ENCODE results near the gene FETUB.
"Not testable (repeated sequence)": the region's sequence is repeated elsewhere in the genome, so short reads cannot be mapped to it uniquely, and the experiment has no call there.

Gene FETUB

DNA sequence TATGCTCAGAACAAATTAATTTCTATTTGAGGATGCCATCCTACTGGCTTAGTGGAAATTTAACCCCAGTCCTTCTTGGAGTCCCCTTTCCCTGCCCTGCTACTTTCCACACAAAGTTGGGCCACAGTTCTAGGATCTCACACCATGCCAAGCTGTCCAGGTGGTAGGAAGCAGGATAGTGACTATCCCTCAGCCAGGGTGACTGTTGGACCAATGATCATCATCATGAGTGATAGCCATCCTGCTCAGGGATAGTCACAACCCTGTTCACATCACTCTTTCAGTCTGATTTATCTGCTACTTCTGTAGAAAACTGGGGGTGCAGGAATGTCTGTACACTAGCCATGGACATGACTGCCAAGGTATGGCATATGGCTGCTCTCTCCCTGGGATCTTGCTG is 38.4 kb downstream of the FETUB start:
- DNase-seq (ENCODE audit: low read depth) = no peak

DNA sequence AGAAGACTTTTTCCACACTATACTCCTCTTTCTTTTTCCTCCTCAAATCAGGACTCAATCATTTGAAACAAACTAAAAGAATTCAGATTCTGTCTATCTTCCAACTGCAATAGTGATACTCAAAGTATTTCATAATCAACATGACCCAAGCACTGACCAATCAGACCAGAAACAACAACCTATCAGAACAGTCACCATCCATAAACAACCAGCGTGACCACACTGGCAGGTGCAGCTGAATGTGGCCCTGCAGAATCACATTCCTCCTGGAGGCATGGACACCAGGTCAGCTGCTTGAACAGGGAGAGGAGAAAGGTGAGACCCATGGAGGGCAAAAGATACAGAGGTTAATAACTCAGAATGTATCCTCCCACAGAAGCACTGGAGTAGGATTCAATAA is 39.0 kb downstream of the FETUB start:
- DNase-seq (ENCODE audit: low read depth) = no peak

DNA sequence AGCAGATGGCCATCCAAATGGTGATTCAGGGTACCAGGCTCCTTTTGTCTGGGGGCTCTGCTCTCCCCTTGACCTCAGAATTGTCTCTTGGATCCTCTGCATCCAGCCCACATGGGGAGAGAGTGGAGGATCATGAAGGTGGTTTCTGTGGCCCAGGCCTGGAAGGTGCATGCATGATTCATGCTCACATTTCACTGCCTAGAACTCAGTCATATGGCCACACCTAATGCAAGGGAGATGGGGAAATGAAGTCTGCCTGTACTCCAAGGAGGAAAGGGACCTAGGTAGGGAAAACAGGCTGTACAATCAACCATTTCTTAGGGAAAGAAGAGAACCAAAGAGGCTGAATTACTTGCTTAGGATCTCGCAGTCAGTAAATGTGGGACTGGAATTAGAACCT is 40.7 kb downstream of the FETUB start:
- DNase-seq (ENCODE audit: low read depth) = no peak

DNA sequence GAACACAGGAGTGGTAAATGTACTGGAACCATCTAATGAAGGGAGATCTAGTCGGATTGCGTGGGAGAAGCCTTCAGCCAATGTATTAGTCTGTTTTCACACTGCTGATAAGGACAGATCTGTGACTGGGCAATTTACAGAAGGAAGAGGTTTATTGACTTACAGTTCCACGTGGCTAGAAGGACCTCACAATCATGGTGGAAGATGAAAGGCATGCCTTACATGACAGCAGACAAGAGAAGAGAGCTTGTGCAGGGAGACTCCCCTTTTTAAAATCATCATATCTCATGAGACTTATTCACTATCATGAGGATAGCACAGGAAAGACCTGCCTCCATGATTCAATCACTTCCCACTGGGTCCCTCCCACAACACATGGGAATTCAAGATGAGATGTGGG is 42.6 kb downstream of the FETUB start:
- no peak for DNase-seq (ENCODE audit: low read depth)

DNA sequence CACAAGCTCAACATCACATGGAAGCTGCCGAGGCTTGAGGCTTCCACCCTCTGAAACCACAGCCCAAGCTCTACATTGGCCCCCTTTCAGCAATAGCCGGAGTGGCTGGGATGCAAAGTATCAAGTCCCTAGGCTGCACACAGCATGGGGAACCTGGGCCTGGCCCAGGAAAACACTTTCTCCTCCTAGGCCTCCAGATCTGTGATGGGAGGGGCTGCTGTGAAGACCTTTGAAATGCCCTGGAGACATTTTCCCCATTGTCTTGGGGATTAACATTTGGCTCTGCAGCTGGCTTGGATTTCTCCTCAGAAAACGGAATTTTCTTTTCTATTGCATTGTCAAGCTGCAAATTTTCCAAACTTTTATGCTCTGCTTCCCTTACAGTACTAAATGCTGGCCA is 43.8 kb downstream of the FETUB start:
- DNase-seq (ENCODE audit: low read depth) = no peak

DNA sequence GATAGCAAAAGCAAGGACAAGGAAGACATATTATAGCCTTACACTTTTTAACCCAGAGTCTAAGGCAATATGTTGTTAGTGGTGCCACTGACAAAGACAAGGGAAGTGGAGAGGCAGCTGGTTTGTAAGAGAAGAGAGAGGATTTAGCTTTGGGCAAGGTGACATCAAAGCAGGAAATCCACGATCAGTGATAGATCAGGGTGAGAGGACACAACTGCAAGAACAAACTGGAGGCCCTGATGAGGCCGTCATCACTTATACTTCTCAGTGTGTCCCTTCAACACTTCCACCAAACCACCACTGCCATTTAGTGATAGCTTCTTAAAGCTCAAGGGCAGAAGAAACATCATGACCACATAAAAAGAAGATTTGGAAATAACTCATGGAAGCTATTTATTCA is 46.3 kb downstream of the FETUB start:
- not testable (repeated sequence) for DNase-seq (ENCODE audit: low read depth)

DNA sequence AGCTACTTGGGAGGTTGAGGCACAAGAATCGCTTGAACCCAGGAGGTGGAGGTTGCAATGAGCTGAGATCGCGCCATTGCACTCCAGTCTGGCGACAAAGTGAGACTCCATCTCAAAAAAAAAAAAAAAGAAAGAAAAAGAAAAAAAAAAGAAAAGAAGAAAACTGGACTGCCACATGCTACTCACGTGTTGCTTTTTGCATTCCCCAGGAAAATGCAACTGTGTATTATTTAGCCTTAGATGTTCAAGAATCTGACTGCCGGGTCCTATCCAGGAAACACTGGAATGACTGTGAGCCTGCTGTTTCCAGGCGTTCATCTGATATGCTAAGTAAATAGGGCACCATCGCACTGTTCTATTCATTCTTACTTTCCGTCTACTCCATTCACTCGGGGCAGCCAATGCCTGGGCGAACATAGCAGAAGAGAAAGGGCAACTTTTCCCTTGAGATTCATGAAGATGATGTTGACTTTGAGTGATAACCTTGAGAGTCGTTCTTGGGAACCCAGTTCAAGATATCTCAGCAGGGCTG is 47.0 kb downstream of the FETUB start:
- no peak for DNase-seq (ENCODE audit: low read depth)

DNA sequence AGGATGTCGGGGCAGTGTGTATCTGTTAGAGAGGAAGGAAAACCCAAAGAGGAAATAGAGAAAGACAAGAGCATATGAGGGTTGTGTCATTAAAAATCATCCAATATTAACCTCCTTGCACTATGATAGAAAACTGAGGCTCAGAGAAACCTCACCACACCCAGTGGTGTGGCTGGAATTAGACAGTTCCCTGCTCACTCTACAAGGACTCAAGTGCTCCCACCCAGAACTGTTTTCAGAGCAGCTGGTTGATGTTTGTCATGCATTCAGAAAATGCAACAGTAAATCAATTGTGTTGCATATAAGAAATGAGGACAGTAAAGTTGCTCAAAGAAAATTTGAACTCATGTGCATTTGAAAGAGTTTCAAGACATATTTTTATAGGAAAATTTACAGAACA is 50.1 kb downstream of the FETUB start:
- not testable (repeated sequence) for DNase-seq (ENCODE audit: low read depth)

DNA sequence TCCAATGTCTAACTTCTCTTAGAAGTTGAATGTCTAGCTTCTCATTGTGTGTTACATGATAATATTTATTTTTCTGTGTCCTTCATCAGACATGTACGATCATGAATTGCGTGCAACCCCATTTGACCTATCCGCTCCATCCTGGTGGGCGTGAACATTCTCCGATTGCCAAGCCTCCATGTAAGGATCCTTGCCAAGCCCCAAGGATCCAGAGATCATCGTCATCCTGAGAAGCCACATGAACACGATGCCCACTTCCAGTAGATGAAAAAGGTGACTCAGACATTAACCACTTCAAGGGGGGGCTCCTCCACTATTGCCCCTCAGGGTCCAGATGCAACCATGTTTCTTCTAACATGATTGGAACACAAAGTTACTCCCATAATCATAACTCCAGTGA is 51.5 kb downstream of the FETUB start:
- DNase-seq (ENCODE audit: low read depth) = no peak

DNA sequence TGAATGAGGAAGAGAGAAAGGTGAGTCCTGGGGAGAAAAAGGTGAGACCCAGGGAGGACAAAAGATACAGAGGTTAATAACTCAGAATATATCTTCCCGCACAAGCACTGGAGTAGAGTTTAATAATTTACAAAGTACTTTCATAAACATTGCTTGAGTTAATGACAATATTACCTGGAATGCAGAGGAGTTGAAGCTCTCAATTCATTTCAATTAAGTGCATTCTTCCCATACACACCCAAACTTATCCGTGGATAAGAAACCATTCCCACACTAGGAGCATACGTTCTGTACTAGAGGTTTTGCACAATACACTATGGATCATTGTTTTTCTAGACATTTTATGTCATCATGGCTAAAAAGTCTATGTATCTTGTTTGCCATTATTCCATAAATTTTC is 53.6 kb downstream of the FETUB start:
- no peak for DNase-seq (ENCODE audit: low read depth)

DNA sequence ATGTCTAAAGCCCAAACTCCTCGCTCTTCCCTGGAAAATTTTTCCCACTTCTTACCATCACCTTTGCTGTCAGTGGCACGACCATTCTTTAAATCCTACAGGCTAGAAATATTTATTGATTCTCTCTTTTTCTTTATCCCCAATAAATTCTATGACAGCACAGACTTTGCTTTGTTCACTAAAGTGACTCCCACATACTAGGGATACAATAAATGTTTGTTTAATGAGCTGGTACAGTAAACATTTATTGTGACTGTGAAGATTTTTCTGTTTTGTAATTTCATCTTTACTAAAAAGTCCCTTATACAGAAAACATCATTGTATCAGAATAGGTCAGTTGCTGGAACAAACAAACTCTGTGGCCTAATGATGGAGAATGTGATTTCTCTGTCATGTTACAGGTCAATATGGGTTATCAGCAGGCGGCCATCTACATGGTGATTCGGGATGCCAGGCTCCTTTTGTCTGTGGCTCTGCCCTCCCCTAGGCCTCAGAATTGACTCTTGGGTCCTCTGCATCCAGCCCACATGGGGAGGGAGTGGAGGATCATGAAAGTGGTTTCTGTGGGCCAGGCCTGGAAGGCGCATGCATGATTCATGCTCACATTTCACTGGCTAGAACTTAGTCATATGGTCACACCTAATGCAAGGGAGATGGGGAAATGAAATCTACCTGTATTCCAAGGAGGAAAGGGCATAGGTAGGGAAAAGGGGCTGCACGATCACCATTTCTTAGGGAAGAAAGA is 54.3 kb downstream of the FETUB start:
- no peak for DNase-seq (ENCODE audit: low read depth)

DNA sequence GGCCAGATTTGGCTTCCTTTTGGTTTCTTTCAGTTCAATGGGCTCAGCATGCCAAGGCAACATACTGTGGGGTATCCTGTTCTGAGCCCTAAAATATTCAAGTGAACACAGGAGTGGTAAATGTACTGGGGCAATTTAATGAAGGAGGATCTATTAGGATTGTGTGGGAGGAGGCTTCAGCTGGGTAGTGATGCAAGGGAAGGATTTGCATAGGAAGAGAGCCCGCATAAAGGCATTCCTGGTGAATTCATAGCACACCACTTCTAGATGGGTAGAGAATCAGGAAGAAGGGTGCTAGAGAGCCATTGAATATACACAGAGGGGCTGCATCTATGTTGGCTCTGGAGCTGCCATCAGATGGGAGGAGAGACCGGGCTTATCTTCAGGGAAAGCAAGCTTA is 56.3 kb downstream of the FETUB start:
- DNase-seq (ENCODE audit: low read depth) = no peak

DNA sequence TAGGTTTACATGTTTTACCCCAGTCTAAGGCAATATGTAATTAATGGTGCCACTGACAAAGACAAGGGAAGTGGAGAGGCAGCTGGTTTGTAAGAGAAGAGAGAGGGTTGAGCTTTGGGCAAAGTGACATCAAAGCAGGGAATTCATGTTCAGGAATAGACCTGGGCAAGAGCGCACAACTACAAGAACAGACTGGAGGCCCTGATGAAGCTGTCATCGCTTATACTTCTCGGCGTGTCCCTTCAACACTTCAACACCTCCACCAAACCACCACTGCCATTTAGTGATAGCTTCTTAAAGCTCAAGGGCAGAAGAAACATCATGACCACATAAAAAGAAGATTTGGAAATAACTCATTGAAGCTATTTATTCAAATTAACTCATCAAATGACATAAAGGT is 57.3 kb downstream of the FETUB start:
- no peak for DNase-seq (ENCODE audit: low read depth)

DNA sequence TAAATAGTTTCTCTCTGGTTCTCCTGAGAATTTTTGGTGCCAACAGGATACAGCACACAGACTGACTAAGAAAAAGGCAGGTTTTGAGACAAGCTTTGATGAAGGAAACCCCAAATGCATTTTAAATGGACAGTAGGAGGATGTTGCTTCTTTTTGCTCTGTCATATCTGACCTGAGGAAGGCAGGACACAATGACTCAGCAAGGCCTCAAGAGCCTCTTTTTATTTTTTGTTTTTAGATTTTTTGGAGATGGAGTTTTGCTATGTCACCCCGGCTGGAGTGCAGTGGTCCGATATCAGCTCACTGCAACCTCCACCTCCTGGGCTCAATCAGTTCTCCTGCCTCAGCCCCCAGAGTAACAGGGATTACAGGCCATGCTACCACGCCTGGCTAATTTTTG is 60.1 kb downstream of the FETUB start:
- no peak for DNase-seq (ENCODE audit: low read depth)

DNA sequence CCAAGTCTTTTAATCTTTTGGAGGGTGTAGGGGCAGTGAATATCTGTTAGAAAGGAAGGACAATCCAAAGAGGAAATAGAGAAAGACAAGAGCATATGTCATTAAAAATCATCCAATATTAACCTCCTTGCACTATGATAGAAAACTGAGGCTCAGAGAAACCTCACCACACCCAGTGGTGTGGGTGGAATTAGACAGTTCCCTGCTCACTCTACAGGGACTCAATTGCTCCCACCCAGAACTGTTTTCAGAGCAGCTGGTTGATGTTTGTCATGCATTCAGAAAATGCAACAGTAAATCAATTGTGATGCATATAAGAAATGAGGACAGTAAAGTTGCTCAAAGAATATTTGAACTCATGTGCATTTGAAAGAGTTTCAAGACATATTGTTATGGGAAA is 62.3 kb downstream of the FETUB start:
- not testable (repeated sequence) for DNase-seq (ENCODE audit: low read depth)
